ENCODE data around the gene OOEP. TPM values are rescaled to one million over a fixed set of nuclear protein-coding genes. Genes with fewer than 3 reads are reported as not detected.
"Not testable (repeated sequence)": the region's sequence is repeated elsewhere in the genome, so short reads cannot be mapped to it uniquely, and the experiment has no call there.

The OOEP gene
- total RNA-seq, 1 donor from 2014 or later, result not detected

DNA sequence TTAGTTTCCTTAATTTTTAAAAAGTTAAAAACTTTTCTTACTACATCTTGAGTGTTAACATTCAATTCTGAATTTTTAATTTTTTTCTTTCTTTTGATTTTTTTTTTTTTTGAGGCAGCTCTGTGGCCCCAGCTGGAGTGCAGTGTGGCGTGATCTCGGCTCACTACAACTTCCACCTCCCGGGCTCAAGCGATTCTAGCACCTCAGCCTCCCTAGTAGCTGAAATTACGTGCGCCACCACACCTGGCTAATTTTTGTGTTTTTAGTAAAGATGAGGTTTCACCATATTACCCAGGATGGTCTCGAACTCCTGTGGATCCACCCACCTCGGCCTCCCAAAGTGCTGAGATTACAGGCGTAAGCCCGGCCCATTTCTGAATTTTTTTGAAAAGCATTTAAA is 26.2 kb upstream of the OOEP start:
- Mint-ChIP-seq H3K36me3 (ENCODE audit: low read depth, unreplicated experiment) (no peaks in the 10 kb centered on the region), H3K9me3 (ENCODE audit: unreplicated experiment) (no peaks in the 10 kb centered on the region), H3K27ac (ENCODE audit: unreplicated experiment) (no peak overlapping the region), H3K27me3 (ENCODE audit: unreplicated experiment) (no peaks in the 10 kb centered on the region), H3K4me3 (ENCODE audit: unreplicated experiment) (no peak overlapping the region), H3K4me1 (ENCODE audit: unreplicated experiment) (peaks cover 11% of the 10 kb centered on the region)
- no peak for DNase-seq (ENCODE audit: low spot score)
- TF ChIP-seq, protein P1, sequence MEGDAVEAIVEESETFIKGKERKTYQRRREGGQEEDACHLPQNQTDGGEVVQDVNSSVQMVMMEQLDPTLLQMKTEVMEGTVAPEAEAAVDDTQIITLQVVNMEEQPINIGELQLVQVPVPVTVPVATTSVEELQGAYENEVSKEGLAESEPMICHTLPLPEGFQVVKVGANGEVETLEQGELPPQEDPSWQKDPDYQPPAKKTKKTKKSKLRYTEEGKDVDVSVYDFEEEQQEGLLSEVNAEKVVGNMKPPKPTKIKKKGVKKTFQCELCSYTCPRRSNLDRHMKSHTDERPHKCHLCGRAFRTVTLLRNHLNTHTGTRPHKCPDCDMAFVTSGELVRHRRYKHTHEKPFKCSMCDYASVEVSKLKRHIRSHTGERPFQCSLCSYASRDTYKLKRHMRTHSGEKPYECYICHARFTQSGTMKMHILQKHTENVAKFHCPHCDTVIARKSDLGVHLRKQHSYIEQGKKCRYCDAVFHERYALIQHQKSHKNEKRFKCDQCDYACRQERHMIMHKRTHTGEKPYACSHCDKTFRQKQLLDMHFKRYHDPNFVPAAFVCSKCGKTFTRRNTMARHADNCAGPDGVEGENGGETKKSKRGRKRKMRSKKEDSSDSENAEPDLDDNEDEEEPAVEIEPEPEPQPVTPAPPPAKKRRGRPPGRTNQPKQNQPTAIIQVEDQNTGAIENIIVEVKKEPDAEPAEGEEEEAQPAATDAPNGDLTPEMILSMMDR (IDR thresholded peaks at IDR 0.05; ENCODE audit: unreplicated experiment), result no peak

DNA sequence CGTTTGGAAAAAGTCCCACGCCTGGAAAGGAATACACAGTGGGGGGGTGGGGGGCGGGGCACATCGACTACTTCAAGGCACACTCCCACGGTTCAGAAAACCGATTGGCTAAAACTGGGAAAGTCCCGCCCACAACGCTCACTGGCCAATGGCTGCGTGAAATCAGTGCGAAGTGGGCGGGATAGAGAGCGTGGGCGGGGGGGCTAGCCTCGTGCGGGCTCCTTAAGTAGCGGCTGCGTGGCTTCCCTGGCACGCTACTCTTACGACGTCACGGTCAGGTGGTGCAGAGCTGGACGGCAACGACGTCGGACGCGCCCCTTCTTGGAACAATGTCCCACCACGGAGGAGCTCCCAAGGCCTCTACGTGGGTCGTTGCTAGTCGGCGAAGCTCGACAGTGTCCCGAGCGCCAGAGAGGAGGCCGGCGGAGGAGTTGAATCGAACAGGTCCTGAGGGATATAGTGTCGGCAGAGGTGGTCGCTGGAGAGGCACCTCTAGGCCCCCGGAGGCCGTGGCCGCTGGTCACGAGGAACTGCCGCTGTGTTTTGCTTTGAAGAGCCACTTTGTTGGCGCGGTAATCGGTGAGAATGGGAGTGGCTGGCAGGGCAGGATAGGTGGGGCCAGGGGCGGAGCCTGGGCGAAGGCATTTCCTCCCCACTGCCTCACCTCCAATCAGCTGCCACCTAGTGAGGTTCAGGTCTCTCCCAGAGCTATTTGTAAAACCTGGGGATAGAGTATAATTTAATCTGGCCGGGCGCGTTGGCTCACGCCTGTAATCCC is 25.1 kb upstream of the OOEP start, which contains the start of gene DDX43:
Gene DDX43, plus strand, starts transcription at position 252 of the 778 bp plus-strand sequence. Its CDS starts 78 bp downstream, at position 330.
- Mint-ChIP-seq H3K27ac (ENCODE audit: unreplicated experiment) (no peak within 1 kb of the TSS), H3K36me3 (ENCODE audit: low read depth, unreplicated experiment) (no peaks in the 10 kb centered on the region), H3K4me1 (ENCODE audit: unreplicated experiment) (peaks cover 11% of the 10 kb centered on the region), H3K9me3 (ENCODE audit: unreplicated experiment) (no peaks in the 10 kb centered on the region), H3K27me3 (ENCODE audit: unreplicated experiment) (no peaks in the 10 kb centered on the region), H3K4me3 (ENCODE audit: unreplicated experiment) (no peak within 1 kb of the TSS)
- DNase-seq (ENCODE audit: low spot score), result no peak
- TF ChIP-seq, protein P1 (IDR thresholded peaks at IDR 0.05; ENCODE audit: unreplicated experiment), result no peak

DNA sequence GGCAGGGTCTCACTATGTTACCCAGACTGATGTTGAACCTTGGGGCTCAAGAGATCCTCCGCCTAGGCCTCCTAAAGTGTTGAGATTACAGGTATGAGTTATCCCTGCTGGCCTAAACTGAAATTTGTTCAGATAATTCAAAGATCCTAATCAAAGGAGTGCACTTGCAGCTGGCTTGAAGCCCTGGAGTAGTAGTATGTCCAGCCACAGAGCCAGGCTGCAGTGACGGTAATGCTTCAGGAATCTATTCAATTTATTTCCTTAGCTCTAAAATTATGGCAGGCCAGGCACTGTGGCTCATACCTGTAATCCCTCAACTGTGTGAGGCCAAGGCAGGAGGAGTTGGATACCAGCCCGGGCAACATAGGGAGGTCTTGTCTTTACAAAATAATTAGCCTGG is 23.6 kb upstream of the OOEP start:
- no peaks in the 10 kb centered on the region for H3K27me3 Mint-ChIP-seq (ENCODE audit: unreplicated experiment)
- H3K9me3 Mint-ChIP-seq (ENCODE audit: unreplicated experiment), result no peaks in the 10 kb centered on the region
- peaks cover 8% of the 10 kb centered on the region for H3K4me1 Mint-ChIP-seq (ENCODE audit: unreplicated experiment)

DNA sequence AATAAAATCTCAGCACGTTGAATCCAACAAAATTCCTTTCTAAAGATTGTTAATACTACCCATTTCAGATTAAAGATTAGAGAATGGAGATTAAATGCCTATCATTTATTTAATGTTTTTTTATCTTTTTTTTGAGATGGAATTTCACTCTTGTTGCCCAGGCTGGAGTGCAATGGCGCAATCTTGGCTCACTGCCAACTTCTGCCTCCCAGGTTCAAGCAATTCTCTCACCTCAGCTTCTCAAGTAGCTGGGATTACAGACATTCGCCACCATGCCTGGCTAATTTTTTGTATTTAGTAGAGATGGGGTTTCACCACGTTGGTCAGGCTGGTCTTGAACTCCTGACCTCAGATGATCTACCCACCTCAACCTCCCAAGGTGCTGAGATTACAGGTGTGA is 22.5 kb upstream of the OOEP start:
- H3K27me3 Mint-ChIP-seq (ENCODE audit: unreplicated experiment); H3K27ac Mint-ChIP-seq (ENCODE audit: unreplicated experiment); H3K36me3 Mint-ChIP-seq (ENCODE audit: low read depth, unreplicated experiment); H3K4me3 Mint-ChIP-seq (ENCODE audit: unreplicated experiment); H3K9me3 Mint-ChIP-seq (ENCODE audit: unreplicated experiment); DNase-seq (ENCODE audit: low spot score); H3K4me1 Mint-ChIP-seq (ENCODE audit: unreplicated experiment): not testable (repeated sequence)

More for the DNA sequence above, 23.6 kb upstream of the OOEP start:
- Mint-ChIP-seq H3K4me3 (ENCODE audit: unreplicated experiment) (no peak overlapping the region), H3K36me3 (ENCODE audit: low read depth, unreplicated experiment) (no peaks in the 10 kb centered on the region), H3K27ac (ENCODE audit: unreplicated experiment) (no peak overlapping the region)
- DNase-seq (ENCODE audit: low spot score), result no peak
- TF ChIP-seq, protein P1 (IDR thresholded peaks at IDR 0.05; ENCODE audit: unreplicated experiment), result no peak

DNA sequence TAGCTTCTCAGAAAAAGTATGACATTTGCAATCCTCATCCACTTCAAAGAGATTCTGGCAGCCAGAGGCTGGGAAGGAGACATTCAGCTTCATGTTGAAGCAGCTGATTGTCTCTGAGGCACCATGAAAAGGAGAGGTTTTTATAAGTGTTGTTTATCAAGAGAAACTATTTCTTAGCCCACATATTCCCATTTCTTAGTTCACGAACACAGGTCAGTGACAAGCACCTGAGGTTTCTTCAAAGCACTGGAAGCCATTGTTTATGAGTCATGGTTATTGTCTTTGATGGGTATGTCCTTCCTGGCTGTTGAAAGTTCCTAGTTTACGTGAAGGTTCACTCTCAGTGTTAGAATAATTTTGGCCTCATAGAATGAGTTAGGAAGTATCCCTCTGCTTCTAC is 22.0 kb upstream of the OOEP start:
- TF ChIP-seq, protein P1 (IDR thresholded peaks at IDR 0.05; ENCODE audit: unreplicated experiment), result no peak
- Mint-ChIP-seq H3K27ac (ENCODE audit: unreplicated experiment) (no peak overlapping the region), H3K4me1 (ENCODE audit: unreplicated experiment) (peaks cover 8% of the 10 kb centered on the region), H3K4me3 (ENCODE audit: unreplicated experiment) (no peak overlapping the region), H3K27me3 (ENCODE audit: unreplicated experiment) (no peaks in the 10 kb centered on the region), H3K9me3 (ENCODE audit: unreplicated experiment) (no peaks in the 10 kb centered on the region), H3K36me3 (ENCODE audit: low read depth, unreplicated experiment) (no peaks in the 10 kb centered on the region)
- DNase-seq (ENCODE audit: low spot score), result no peak

Data from endothelial cell (in vitro differentiated cells).